ENCODE measurements around the gene CDCA3.

CDCA3 gene

GRCh38 chr12:6849427-6849826 is 1.7 kb downstream of the CDCA3 start:
- H3K4me3 ChIP-seq (ENCODE audit: low read depth, low read length) = peak overlapping the region; percentile 73
- TF ChIP-seq CTCF (IDR thresholded peaks at IDR 0.05; ENCODE audit: insufficient read depth, low read depth, low read length, missing control alignments) = no peak
- peak; percentile 51 for DNase-seq (ENCODE audit: low read depth)

- no peak for TF ChIP-seq CTCF (IDR thresholded peaks at IDR 0.05; ENCODE audit: insufficient read depth, low read depth, low read length, missing control alignments)
- no peak for DNase-seq (ENCODE audit: low read depth)
- H3K4me3 ChIP-seq (ENCODE audit: low read depth, low read length) = no peak overlapping the region
Measured at GRCh38 chr12:6847676-6848075, 3.4 kb downstream of the CDCA3 start.

GRCh38 chr12:6846316-6846869 is 4.7 kb downstream of the CDCA3 start:
- H3K4me3 ChIP-seq (ENCODE audit: low read depth, low read length) = no peak overlapping the region
- DNase-seq (ENCODE audit: low read depth) = no peak
- no peak for TF ChIP-seq CTCF (IDR thresholded peaks at IDR 0.05; ENCODE audit: insufficient read depth, low read depth, low read length, missing control alignments)

- no peak for TF ChIP-seq CTCF (IDR thresholded peaks at IDR 0.05; ENCODE audit: insufficient read depth, low read depth, low read length, missing control alignments)
- no peak for DNase-seq (ENCODE audit: low read depth)
- no peak overlapping the region for H3K4me3 ChIP-seq (ENCODE audit: low read depth, low read length)
Measured at GRCh38 chr12:6845395-6845794, 5.7 kb downstream of the CDCA3 start.

- no peak for TF ChIP-seq CTCF (IDR thresholded peaks at IDR 0.05; ENCODE audit: insufficient read depth, low read depth, low read length, missing control alignments)
- DNase-seq (ENCODE audit: low read depth) = no peak
- no peak overlapping the region for H3K4me3 ChIP-seq (ENCODE audit: low read depth, low read length)
Measured at GRCh38 chr12:6843118-6843902, 7.8 kb downstream of the CDCA3 start.

GRCh38 chr12:6842075-6842474 is 9.0 kb downstream of the CDCA3 start:
- DNase-seq (ENCODE audit: low read depth) = no peak
- H3K4me3 ChIP-seq (ENCODE audit: low read depth, low read length) = no peak overlapping the region
- no peak for TF ChIP-seq CTCF (IDR thresholded peaks at IDR 0.05; ENCODE audit: insufficient read depth, low read depth, low read length, missing control alignments)

Measured in GM12865 (cell line).